Measurements from ENCODE around the gene SHC2. TPM values are rescaled to one million over a fixed set of nuclear protein-coding genes. Genes with fewer than 3 reads are reported as not detected.

The SHC2 gene
- total RNA-seq, 2 experiments from 2014 or later = 0.21 TPM; not detected in 1

DNA sequence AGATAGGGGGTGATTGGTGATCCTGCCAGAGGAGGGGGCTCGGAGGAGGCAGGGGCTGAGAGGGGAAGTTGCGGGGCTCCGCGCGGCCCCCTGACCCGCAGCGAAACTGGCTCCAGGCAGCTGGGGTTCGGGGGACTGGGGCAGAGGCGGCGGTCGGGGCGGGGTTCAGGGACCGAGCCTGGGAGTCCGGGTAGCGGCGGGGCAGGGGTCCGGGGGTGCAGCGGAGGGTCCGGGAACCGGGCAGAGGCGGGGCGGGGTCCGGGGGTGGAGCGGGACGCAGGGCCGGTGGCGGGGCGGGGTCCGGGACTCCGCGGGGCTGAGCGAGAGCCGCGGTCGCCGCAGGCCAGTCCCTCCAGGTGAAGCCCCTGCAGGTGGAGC is 36.6 kb upstream of the SHC2 start:
- CTCF ChIA-PET = interaction anchor here (1.4 to 1.6 kb wide), 2 partner anchors 9 to 13 kb away, joined by 7 read pairs; no protein-coding TSS in a partner anchor
- POLR2A ChIA-PET = interaction anchor here (1.0 kb wide), 1 partner anchor 9 kb away, joined by 4 read pairs; no protein-coding TSS in a partner anchor

DNA sequence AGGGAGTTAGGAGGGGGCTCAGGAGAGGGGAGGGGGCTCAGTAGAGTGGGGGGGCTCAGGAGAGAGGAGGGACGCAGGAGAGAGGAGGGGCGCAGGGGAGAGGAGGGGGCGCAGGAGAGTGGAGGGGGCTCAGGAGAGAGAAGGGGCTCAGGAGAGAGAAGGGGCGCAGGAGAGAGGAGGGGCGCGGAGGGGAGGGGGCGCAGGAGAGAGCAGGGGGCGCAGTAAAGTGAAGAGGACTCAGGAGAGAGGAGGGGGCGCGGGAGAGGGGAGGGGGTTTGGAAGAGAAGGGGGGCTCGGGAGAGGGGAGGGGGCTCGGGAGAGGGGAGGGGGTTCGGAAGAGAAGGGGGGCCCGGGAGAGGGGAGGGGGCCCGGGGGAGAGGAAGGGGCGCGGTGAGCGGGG is 36.2 kb upstream of the SHC2 start:
- Mint-ChIP-seq H3K36me3 (no peaks in the 10 kb centered on the region), H3K4me1 (ENCODE audit: low read depth) (peaks cover 2% of the 10 kb centered on the region), H3K9me3 (peaks cover 2% of the 10 kb centered on the region), H3K27ac (no peak overlapping the region), H3K27me3 (peaks cover 15% of the 10 kb centered on the region), H3K4me3 (no peak overlapping the region)
- no peak for DNase-seq
- ChIA-PET CTCF (no interaction called here), POLR2A (interaction anchor here (1.0 kb wide), 1 partner anchor 10 kb away, joined by 4 read pairs; no protein-coding TSS in a partner anchor)
- intact Hi-C loops (cut with micrococcal nuclease) = no loop called here

More for the DNA sequence above, 36.6 kb upstream of the SHC2 start:
- Mint-ChIP-seq H3K4me1 (ENCODE audit: low read depth) (peaks cover 2% of the 10 kb centered on the region), H3K9me3 (peaks cover 2% of the 10 kb centered on the region), H3K36me3 (no peaks in the 10 kb centered on the region), H3K27ac (no peak overlapping the region), H3K4me3 (no peak overlapping the region), H3K27me3 (peaks cover 15% of the 10 kb centered on the region)
- DNase-seq = no peak
- intact Hi-C loops (cut with micrococcal nuclease) = no loop called here

DNA sequence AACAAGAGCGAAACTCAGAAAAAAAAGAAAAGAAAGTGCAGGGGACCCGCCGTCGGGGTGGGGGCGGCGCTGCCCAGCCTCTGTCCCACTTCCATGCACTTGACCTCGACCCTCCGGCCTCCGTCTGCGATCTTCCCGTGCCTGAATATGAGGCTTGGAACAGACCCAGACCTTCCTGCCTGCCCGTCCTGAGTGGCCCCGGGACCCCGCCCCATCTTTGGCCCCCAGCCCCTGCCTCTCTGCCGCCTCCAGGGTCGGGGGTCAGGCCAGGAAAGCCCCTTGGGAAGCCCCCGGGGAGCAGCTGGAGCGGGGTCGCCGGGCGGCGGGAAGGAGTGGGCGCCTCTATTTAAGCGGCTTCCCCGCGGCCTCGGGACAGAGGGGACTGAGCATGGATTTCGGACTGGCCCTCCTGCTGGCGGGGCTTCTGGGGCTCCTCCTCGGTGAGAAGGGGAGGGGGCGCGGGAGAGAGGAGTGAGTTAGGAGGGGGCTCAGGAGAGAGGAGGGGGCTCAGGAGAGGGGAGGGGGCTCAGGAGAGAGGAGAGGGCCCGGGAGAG is 35.4 kb upstream of the SHC2 start, which contains the start of gene MADCAM1:
MADCAM1 (plus strand) TSS at position 375 of the 554 bp plus-strand sequence; CDS start at position 389, 14 bp downstream.
- Mint-ChIP-seq H3K4me3 (no peak within 1 kb of the TSS), H3K27ac (no peak within 1 kb of the TSS), H3K9me3 (peaks cover 2% of the 10 kb centered on the region), H3K4me1 (ENCODE audit: low read depth) (peaks cover 2% of the 10 kb centered on the region), H3K27me3 (peaks cover 15% of the 10 kb centered on the region), H3K36me3 (no peaks in the 10 kb centered on the region)
- no peak for DNase-seq
- CTCF ChIA-PET = interaction anchor here (1.6 to 3.3 kb wide), 2 partner anchors 10 to 14 kb away, joined by 13 to 26 read pairs; partner anchors contain the start of gene TPGS1
- POLR2A ChIA-PET = interaction anchor here (0.6 to 1.0 kb wide), 2 partner anchors 11 to 37 kb away, joined by 3 to 5 read pairs; partner anchors contain the start of gene TPGS1
- intact Hi-C loops (cut with micrococcal nuclease) = no loop called here

DNA sequence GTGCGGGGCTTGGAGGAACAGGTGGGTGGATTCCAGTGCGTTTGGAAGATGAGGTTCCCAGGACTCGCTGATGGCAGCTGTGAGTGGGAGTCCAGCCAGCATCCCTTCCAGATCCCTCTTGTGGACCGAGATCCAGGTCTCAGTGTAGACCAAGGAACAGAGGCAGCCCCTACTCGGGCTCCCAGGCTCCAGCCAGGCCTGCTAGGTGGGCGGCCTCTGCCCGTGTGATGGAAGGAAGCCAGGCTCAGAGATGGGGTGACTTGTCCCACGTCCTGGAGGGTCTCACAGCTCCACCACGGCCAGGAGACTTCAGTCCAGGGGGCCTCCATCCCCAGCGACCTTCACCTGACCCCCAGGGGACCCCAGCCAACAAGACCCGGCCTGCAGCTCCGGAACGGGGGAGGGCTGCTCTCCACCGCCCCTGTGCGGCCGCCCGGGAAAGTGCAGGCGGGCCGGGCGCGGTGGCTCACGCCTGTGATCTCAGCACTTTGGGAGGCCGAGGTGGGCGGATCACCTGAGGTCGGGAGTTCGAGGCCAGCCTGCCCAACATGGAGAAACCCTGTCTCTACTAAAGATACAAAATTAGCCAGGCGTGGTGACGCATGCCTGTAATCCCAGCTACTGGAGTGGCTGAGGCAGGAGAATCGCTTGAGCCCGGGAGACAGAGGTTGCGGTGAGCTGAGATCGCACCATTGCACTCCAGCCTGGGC is 34.7 kb upstream of the SHC2 start:
- H3K4me1 Mint-ChIP-seq (ENCODE audit: low read depth) = peaks cover 2% of the 10 kb centered on the region
- POLR2A ChIA-PET = interaction anchor here (0.6 to 1.0 kb wide), 2 partner anchors 11 to 38 kb away, joined by 3 to 5 read pairs; partner anchors contain the start of gene TPGS1
- H3K27me3 Mint-ChIP-seq = peaks cover 15% of the 10 kb centered on the region
- CTCF ChIA-PET = interaction anchor here (1.6 to 3.3 kb wide), 2 partner anchors 11 to 15 kb away, joined by 13 to 26 read pairs; partner anchors contain the start of gene TPGS1
- H3K9me3 Mint-ChIP-seq = peaks cover 2% of the 10 kb centered on the region
- no peaks in the 10 kb centered on the region for H3K36me3 Mint-ChIP-seq
- H3K27ac Mint-ChIP-seq = no peak overlapping the region
- intact Hi-C loops (cut with micrococcal nuclease) = no loop called here
- DNase-seq = peak; percentile 72
- H3K4me3 Mint-ChIP-seq = no peak overlapping the region

DNA sequence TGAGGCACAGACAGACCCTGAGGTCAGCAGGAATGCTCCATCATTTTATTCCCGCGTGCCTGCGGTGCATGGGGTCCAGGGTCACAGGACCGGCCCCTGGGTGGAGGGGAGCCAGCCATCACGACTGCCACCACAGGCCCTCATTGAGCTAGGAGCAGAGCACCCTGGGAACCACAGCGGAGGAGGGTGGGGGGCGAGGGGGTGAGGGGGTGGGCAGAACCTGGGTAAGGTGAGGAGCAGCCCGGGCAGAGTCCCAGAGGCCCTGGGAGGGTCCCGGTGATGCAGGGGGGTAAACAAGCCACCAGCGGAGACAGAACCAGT is 34.2 kb upstream of the SHC2 start:
- CTCF ChIA-PET = interaction anchor here (1.6 to 3.3 kb wide), 2 partner anchors 11 to 16 kb away, joined by 13 to 26 read pairs; partner anchors contain the start of gene TPGS1
- H3K9me3 Mint-ChIP-seq = peaks cover 2% of the 10 kb centered on the region
- H3K27me3 Mint-ChIP-seq = peaks cover 15% of the 10 kb centered on the region
- no peak overlapping the region for H3K4me3 Mint-ChIP-seq
- H3K36me3 Mint-ChIP-seq = no peaks in the 10 kb centered on the region
- intact Hi-C loops (cut with micrococcal nuclease) = no loop called here
- no peak for DNase-seq
- no peak overlapping the region for H3K27ac Mint-ChIP-seq
- POLR2A ChIA-PET = interaction anchor here (1.0 kb wide), 1 partner anchor 12 kb away, joined by 5 read pairs; the partner anchor contains the start of gene TPGS1
- peaks cover 2% of the 10 kb centered on the region for H3K4me1 Mint-ChIP-seq (ENCODE audit: low read depth)

DNA sequence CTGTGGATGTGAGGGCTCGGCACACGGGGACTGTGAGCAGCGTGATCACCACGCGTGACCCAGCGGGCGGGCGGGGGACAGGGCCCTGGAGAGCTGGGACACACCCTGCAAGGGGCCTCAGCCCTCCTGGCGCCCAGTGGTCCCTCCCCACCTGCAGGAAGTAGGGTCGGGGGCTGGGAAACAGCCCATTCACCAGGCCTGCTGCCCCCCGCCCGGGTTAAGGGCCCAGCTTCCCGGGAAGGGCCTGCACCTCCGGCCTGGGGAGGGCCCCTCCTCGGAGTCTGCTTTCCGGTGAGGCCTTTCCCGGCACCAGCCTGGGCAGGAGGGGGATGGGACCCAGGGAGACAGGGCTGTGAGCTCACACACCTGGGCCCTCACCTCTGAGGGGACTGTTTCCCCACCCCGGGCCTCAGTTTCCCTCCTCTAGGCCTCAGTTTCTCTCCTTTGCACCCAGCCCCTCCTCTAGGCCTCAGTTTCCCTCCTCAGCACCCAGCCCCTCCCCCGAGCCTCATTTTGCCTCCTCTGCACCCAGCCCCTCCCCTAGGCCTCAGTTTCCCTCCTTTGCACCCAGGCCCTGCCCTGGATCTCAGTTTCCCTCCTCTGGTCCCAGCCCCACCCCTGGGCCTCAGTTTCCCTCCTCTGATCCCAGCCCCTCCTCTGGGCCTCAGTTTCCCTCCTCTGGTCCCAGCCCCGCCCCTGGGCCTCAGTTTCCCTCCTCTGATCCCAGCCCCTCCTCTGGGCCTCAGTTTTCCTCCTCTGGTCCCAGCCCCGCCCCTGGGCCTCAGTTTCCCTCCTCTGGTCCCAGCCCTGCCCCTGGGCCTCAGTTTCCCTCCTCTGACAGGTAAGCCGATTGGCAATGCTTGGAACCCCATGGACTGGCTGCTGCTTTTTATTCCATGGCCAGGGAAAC is 33.6 kb upstream of the SHC2 start:
- intact Hi-C loops (cut with micrococcal nuclease) = no loop called here

DNA sequence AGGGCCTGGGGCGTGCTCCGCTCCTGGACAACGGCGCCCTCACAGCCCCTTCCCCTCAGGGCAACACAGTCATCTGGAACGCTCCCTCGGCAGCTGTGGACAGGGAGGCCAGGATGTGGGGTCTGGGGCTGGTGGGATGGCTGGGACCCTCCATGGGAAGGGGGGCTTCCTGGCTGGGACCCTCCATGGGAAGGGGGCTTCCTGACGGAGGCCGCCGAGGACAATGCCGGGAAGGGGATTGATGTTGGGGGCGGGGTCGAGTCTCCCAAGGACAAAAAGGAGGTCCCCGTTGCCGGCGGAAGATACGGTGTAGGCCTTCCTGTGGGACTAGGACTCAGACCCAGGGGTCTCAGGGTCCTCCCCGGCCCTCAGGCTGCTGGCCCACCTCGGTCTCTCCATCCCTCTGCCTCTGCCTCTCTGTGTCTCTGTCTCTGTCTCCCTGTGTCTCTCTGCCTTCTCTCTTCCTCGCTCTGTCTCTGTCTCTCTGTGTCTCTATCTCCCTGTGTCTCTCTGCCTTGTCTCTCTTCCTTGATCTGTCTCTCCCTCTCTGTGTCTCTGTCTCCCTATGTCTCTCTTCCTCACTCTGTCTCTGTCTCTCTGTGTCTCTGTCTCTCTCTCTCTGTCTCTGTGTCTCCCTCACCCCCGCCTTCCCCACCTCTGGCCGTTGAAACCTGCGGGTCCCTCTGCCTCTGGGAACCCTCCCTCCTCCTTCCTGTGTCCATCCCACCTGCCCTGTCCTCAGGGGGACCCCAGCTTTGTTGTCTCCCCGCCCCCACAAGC is 32.7 kb upstream of the SHC2 start:
- DNase-seq = no peak
- ChIA-PET CTCF (interaction anchor here (0.9 to 3.3 kb wide), 2 partner anchors 13 to 17 kb away, joined by 3 to 26 read pairs; partner anchors contain the start of gene TPGS1), POLR2A (no interaction called here)
- H3K27me3 Mint-ChIP-seq = peaks cover 8% of the 10 kb centered on the region
- intact Hi-C loops (cut with micrococcal nuclease) = no loop called here
- H3K4me1 Mint-ChIP-seq (ENCODE audit: low read depth) = peaks cover 2% of the 10 kb centered on the region
- peaks cover 2% of the 10 kb centered on the region for H3K9me3 Mint-ChIP-seq
- no peak overlapping the region for H3K4me3 Mint-ChIP-seq
- no peaks in the 10 kb centered on the region for H3K36me3 Mint-ChIP-seq
- no peak overlapping the region for H3K27ac Mint-ChIP-seq

More for the DNA sequence above, 33.6 kb upstream of the SHC2 start:
- no peaks in the 10 kb centered on the region for H3K36me3 Mint-ChIP-seq
- DNase-seq = no peak
- H3K27me3 Mint-ChIP-seq = peaks cover 13% of the 10 kb centered on the region
- H3K4me1 Mint-ChIP-seq (ENCODE audit: low read depth) = peaks cover 4% of the 10 kb centered on the region
- ChIA-PET CTCF (interaction anchor here (0.9 to 3.3 kb wide), 3 partner anchors 12 to 16 kb away, joined by 3 to 26 read pairs (median 13); partner anchors contain the start of gene TPGS1), POLR2A (no interaction called here)
- H3K27ac Mint-ChIP-seq = no peak overlapping the region
- no peak overlapping the region for H3K4me3 Mint-ChIP-seq
- H3K9me3 Mint-ChIP-seq = peaks cover 2% of the 10 kb centered on the region

DNA sequence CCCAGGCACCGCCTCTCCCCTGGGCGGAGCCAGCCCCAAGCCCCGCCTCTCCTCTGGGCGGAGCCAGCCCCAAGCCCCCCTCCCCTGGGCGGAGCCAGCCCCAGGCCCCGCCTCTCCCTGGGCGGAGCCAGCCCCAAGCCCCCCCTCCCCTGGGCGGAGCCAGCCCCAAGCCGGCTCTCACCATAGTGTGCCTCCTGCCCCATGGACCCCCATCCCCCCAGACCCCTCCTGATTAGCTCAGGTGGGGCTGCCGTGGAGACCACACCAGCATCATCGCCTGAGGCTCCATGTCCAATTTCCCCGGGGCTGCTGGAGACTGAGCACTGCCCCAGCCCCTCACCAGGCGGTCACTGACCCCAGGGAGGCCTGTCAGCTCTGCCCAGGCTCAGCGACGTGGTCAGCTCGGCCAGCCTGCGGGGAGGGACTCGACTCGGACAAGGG is 31.3 kb upstream of the SHC2 start:
- peak; percentile 55 for DNase-seq
- no peak overlapping the region for H3K4me3 Mint-ChIP-seq
- peaks cover 4% of the 10 kb centered on the region for H3K27me3 Mint-ChIP-seq
- CTCF ChIA-PET = interaction anchor here (2.3 kb wide), 1 partner anchor 14 kb away, joined by 14 read pairs; no protein-coding TSS in a partner anchor
- POLR2A ChIA-PET = no interaction called here
- intact Hi-C loops (cut with micrococcal nuclease) = no loop called here
- peaks cover 5% of the 10 kb centered on the region for H3K4me1 Mint-ChIP-seq (ENCODE audit: low read depth)
- H3K27ac Mint-ChIP-seq = no peak overlapping the region
- H3K9me3 Mint-ChIP-seq = peaks cover 2% of the 10 kb centered on the region
- no peaks in the 10 kb centered on the region for H3K36me3 Mint-ChIP-seq

DNA sequence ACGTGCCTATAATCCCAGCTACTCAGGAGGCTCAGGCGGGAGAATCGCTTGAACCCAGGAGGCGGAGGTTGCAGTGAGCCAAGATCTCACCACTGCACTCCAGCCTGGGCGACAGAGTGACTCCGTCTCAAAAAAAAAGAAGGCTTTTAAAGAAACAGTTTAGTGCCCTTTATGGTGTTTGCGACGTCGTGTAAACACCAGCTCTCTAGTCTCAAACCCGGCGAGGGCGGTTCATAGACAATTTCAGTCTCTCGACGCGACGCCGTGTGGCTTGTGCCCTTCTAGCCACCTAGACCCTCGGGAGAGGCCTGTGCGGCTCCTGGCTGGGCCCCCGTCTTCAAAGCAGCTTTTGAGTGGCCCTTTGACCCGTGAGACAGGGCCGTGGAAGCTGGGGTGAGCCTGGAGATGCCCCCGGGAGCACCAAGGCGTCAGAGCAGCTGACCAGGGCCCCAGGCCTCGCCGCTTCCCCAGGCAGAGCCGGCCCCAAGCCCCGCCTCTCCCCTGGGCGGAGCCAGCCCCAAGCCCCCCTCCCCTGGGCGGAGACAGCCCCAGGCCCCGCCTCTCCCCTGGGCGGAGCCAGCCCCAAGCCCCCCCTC is 30.4 kb upstream of the SHC2 start:
- H3K27me3 Mint-ChIP-seq = peaks cover 6% of the 10 kb centered on the region
- H3K36me3 Mint-ChIP-seq = no peaks in the 10 kb centered on the region
- no peak overlapping the region for H3K4me3 Mint-ChIP-seq
- CTCF ChIA-PET = interaction anchor here (1.1 to 2.3 kb wide), 2 partner anchors 15 to 19 kb away, joined by 5 to 14 read pairs; no protein-coding TSS in a partner anchor
- peaks cover 5% of the 10 kb centered on the region for H3K4me1 Mint-ChIP-seq (ENCODE audit: low read depth)
- POLR2A ChIA-PET = interaction anchor here (0.9 kb wide), 1 partner anchor 19 kb away, joined by 4 read pairs; no protein-coding TSS in a partner anchor
- H3K9me3 Mint-ChIP-seq = peaks cover 2% of the 10 kb centered on the region
- intact Hi-C loops (cut with micrococcal nuclease) = no loop called here
- H3K27ac Mint-ChIP-seq = no peak overlapping the region
- peak; percentile 42 for DNase-seq

DNA sequence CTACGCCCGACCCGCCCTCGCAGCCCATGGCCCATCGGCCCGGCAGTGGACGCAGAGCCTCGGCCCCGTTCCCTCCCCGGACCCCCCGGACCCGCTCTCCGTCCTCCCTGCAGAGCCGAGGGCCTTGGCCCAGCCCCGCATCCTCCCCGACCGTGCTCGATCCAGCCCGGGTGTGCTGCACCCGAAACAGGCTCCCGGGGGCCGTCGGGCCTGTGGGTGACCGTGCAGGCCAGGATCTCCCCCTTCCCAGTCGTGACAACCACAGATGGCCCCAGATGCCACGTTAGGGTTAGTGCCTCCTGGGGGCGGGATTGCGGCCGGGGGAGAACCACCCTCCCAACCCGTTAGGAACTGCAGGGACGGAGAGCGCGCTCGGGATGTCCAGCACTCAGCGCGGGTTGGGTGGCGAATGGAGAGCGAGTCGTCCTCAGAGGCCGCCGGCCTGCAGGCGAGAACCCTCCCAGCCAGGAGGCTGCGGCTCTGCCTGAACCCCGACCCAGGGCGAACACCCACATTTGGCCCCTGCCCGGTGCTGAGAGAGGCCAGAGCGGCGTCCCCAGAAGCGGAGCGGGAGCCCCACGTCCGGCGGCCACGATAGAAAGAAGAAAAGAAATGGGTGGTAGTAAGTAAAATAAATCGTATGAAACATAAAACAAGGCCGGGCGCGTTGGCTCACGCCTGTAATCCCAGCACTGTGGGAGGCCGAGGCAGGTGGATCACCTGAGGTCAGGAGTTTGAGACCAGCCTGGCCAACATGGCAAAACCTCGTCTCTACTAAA is 28.8 kb upstream of the SHC2 start:
- POLR2A ChIA-PET = interaction anchor here (1.1 to 2.3 kb wide), 2 partner anchors 17 to 21 kb away, joined by 9 to 16 read pairs; partner anchors contain the start of gene TPGS1
- intact Hi-C loops (cut with micrococcal nuclease) = loop anchor here (1.0 kb wide), 1 partner anchor 18 kb away; the partner anchor contains the start of gene TPGS1

More for the DNA sequence above, 28.8 kb upstream of the SHC2 start:
- Mint-ChIP-seq H3K4me1 (ENCODE audit: low read depth) (peaks cover 5% of the 10 kb centered on the region), H3K4me3 (peak overlapping the region; percentile 78), H3K27me3 (peaks cover 12% of the 10 kb centered on the region), H3K9me3 (peaks cover 2% of the 10 kb centered on the region), H3K27ac (peak overlapping the region; percentile 49), H3K36me3 (no peaks in the 10 kb centered on the region)
- CTCF ChIA-PET = interaction anchor here (0.8 to 1.7 kb wide), 3 partner anchors 9 to 21 kb away, joined by 3 to 17 read pairs (median 9); no protein-coding TSS in a partner anchor
- peak; percentile 34 for DNase-seq

Measured in activated CD4-positive, alpha-beta memory T cell treated with anti-CD3 and anti-CD28 coated beads for 36 hours (primary cell).